Tibial nerve (tissue), 4 donors: Measurements from ENCODE around the gene SH3BP1. TPM values are rescaled to one million over a fixed set of nuclear protein-coding genes. Genes with fewer than 3 reads are reported as not detected.

Experiments used
- DNase-seq, 2 donors: peaks; one replicate each; pipeline ENCODE4 v3.0.0-alpha.2; 2019; ENCODE audit warnings: low spot score in 2 of 2
- H3K27ac ChIP-seq, 4 donors: fragments of 200-600 bp; sonication (generic) in 3 of 4; one replicate each; pipeline ENCODE4 v1.5.1; 2017 to 2019; ENCODE audit warnings: mild to moderate bottlenecking in 1 of 4
- H3K27me3 ChIP-seq, 2 donors: fragments of 200-600 bp; sonication (generic) in 1 of 2; one replicate each; pipeline versions ENCODE4 v1.5.1 to v1.6.0; 2017 to 2019
- H3K36me3 ChIP-seq, 3 donors: fragments of 200-600 bp; sonication (generic); one replicate each; pipeline ENCODE4 v1.5.1; 2018 to 2019
- H3K4me1 ChIP-seq, 4 donors: fragments of 200-600 bp; sonication (generic) in 3 of 4; one replicate each; pipeline ENCODE4 v1.5.1; 2017 to 2019
- H3K4me3 ChIP-seq, 4 donors: fragments of 200-600 bp; sonication (generic) in 3 of 4; one replicate each; pipeline ENCODE4 v1.5.1; 2017 to 2019; ENCODE audit warnings: mild to moderate bottlenecking in 1 of 4, moderate library complexity in 1 of 4
- H3K9me3 ChIP-seq, 4 donors: fragments of 200-600 bp; sonication (generic) in 3 of 4; one replicate each; pipeline ENCODE4 v1.5.1; 2017 to 2019
- EP300 ChIP-seq, 2 donors: sonication (generic); formaldehyde crosslinking; IDR thresholded peaks; one replicate each; pipeline ENCODE4 v1.6.1; 2017; ENCODE audit warnings: antibody characterized with exemption in 2 of 2, mild to moderate bottlenecking in 1 of 2
- POLR2A ChIP-seq, 2 donors: fragments of 450-650 bp; IDR thresholded peaks; one replicate each; pipeline ENCODE4 v1.6.1; 2017; ENCODE audit warnings: antibody characterized with exemption in 2 of 2, mild to moderate bottlenecking in 2 of 2, moderate library complexity in 2 of 2
- WGBS, 2 donors: methylation state at CpG; one replicate each; pipeline ENCODE4 v1.1.5; 2018; 5-methylcytosine and 5-hydroxymethylcytosine counted together
- total RNA-seq, 4 donors: library from RNA; depleted of rRNA; stranded (reverse); fragments of >200 nt; gene quantifications; one replicate each; pipeline ENCODE4 v1.1.0, GENCODE V29; 2016
- TF ChIP-seq, protein P1 (sequence below), 5 experiments: fragments of 200-600 bp in 3 of 5; fragments of 450-650 bp in 2 of 5; sonication (generic) in 3 of 5; IDR thresholded peaks; one replicate each; pipeline ENCODE4 v1.5.1; 2016 to 2019; ENCODE audit warnings: antibody characterized with exemption in 5 of 5, mild to moderate bottlenecking in 3 of 5, moderate library complexity in 2 of 5

The SH3BP1 gene
- total RNA-seq, 4 donors from 2014 or later: 7.5 to 19.8 (median 13.9) TPM

DNA sequence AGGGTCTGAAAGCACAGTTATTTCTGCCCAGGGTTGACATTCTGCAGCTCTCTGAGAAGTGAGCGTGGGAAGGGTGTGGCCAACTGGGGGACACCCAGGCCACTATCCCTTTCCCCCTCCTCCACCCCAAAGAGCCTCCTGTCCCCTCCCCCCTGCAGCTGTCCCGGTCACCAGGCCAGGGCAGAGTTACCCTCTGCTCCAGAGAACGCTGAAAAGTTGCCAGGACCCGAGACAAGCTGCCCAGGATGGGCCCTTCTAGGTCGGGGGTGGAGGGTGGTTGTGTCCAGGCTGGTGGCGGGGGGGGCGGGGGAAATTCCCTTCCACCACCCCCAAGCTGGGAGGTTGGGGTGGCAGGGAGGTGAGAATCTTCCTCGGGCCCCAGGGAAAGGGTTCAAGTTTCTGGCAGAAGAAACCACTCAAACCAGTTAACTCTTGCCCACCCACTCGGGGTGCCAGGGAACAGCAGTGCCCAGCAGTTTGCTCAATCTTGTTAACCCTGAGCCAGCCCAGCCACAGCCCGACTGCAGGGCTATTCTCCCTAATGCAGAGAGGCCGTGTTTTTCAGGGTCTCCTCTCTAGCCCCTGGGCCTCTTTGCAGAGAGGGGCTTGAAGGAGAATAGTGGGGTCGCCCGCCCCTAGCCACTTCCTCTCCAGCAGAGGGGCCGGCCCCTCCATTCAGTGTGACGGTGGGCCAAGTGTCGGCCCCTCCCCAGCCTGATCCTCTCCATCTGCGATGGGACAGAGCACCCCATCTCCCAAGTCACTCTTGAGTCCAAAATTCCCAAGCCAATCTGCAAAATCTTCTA lies 36.7 kb downstream of the SH3BP1 start:
- Histone ChIP-seq H3K27me3 (no peaks in the 10 kb centered on the region), H3K9me3 (no peaks in the 10 kb centered on the region), H3K36me3 (peaks cover 0 to 24% (median 0%) of the 10 kb centered on the region in 3 donors), H3K27ac (peak overlapping the region; percentile 80 to 97 (median 93)), H3K4me1 (peaks cover 7 to 90% (median 43%) of the 10 kb centered on the region in 4 donors), H3K4me3 (peak overlapping the region; percentile 46 to 77 (median 64))
- WGBS, 2 donors: 1 to 4% methylated on average over 13 to 17 of the region's 17 CpGs
- no peak for DNase-seq
- TF ChIP-seq EP300 (IDR thresholded peaks at IDR 0.05) (no peak), POLR2A (IDR thresholded peaks at IDR 0.05) (no peak)
- TF ChIP-seq, protein P1, sequence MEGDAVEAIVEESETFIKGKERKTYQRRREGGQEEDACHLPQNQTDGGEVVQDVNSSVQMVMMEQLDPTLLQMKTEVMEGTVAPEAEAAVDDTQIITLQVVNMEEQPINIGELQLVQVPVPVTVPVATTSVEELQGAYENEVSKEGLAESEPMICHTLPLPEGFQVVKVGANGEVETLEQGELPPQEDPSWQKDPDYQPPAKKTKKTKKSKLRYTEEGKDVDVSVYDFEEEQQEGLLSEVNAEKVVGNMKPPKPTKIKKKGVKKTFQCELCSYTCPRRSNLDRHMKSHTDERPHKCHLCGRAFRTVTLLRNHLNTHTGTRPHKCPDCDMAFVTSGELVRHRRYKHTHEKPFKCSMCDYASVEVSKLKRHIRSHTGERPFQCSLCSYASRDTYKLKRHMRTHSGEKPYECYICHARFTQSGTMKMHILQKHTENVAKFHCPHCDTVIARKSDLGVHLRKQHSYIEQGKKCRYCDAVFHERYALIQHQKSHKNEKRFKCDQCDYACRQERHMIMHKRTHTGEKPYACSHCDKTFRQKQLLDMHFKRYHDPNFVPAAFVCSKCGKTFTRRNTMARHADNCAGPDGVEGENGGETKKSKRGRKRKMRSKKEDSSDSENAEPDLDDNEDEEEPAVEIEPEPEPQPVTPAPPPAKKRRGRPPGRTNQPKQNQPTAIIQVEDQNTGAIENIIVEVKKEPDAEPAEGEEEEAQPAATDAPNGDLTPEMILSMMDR (IDR thresholded peaks at IDR 0.05): no peak

DNA sequence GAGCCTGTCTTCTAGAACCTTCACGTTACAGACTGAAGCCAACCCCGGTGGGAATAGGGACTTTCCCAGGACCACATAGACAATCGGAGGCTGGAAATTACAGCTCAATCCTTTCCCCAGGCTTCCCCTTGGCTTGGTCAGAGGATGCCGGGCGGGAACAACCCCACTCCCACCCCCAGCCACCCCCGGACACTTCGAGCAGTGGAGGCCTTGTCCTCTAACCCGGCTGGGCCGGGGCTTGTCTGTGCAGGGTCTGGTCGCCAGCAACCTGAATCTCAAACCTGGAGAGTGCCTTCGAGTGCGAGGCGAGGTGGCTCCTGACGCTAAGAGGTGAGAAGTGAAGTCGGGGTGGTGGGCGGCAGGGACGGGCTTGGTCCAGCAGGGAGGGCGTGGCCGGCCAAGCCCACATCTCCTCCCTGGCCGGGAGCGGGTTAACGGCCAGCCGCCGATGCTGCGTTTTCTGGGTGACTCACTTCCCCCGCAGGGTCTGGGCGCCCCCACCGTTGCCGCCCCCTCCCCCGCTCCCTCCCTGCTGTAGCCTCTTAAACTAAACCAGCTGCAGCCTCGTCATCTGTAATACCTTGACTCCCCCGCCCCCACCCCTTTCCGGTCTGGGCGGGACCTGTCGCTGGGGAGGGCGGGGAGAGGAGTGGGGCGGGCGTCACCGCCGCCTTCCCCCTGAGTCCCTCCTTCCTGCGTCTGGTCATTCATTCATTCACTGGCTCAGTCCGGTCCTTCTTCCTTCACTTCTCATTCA lies 37.4 kb downstream of the SH3BP1 start:
- peak; percentile 74 to 85 for DNase-seq
- Histone ChIP-seq H3K27me3 (no peaks in the 10 kb centered on the region), H3K4me1 (peaks cover 7 to 91% (median 47%) of the 10 kb centered on the region in 4 donors), H3K9me3 (no peaks in the 10 kb centered on the region), H3K36me3 (peaks cover 0 to 24% (median 0%) of the 10 kb centered on the region in 3 donors), H3K4me3 (peak overlapping the region; percentile 46 to 77 (median 64)), H3K27ac (peak overlapping the region; percentile 80 to 97 (median 93))
- peak in 1 of 2 donors; percentile 36 for TF ChIP-seq POLR2A (IDR thresholded peaks at IDR 0.05)
- TF ChIP-seq EP300 (IDR thresholded peaks at IDR 0.05): peak in 1 of 2 donors; percentile 67
- TF ChIP-seq, protein P1 (IDR thresholded peaks at IDR 0.05): no peak
- WGBS, 2 donors: 0 to 2% methylated on average over 20 to 32 of the region's 42 CpGs

DNA sequence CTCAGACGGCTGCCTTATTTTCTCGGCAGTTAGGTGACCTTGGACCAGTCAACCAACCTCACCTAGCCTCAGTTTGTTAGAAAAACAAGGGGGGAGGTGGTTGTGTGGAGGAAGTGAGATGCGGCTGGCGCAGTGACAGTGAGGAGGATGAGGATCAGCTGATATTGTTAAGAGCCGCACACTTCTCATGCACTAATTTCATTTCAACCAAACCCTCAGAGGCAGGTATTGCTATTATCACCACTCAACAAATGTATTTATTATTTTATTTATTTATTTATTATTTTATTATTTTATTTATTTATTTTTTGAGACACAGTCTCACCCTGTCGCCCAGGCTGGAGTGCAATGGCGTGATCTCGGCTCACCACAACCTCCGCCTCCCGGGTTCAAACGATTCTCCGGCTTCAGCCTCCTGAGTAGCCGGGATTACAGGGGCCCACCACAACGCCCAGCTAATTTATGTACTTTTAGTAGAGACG lies 38.1 kb downstream of the SH3BP1 start:
- Histone ChIP-seq H3K27me3 (no peaks in the 10 kb centered on the region), H3K4me3 (peak overlapping the region; percentile 46 to 77 (median 64)), H3K27ac (peak overlapping the region; percentile 80 to 97 (median 93)), H3K36me3 (peaks cover 0 to 24% (median 0%) of the 10 kb centered on the region in 3 donors), H3K9me3 (no peaks in the 10 kb centered on the region), H3K4me1 (peaks cover 7 to 86% (median 45%) of the 10 kb centered on the region in 4 donors)
- 29 to 34% methylated on average over 15 of the region's 15 CpGs for WGBS, 2 donors
- DNase-seq: no peak
- TF ChIP-seq POLR2A (IDR thresholded peaks at IDR 0.05) (no peak), EP300 (IDR thresholded peaks at IDR 0.05) (no peak)
- TF ChIP-seq, protein P1 (IDR thresholded peaks at IDR 0.05): no peak

DNA sequence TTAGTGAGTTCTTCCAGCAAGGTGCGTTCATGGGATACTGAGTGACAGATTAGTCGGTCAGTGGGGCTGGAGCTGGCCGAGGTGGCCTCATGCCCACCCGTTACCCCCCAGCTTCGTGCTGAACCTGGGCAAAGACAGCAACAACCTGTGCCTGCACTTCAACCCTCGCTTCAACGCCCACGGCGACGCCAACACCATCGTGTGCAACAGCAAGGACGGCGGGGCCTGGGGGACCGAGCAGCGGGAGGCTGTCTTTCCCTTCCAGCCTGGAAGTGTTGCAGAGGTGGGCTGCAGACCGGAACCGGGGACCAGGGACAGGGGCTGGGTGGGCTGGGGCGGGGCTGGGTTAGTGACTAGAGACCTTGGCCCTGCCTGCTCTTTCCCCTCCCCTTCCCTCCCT lies 38.9 kb downstream of the SH3BP1 start:
- H3K4me3 ChIP-seq: peak overlapping the region in 1 of 4 donors; percentile 10
- 39 to 55% methylated on average over 14 to 17 of the region's 18 CpGs for WGBS, 2 donors
- peaks cover 7 to 78% (median 39%) of the 10 kb centered on the region in 4 donors for H3K4me1 ChIP-seq
- DNase-seq: no peak
- no peak for TF ChIP-seq POLR2A (IDR thresholded peaks at IDR 0.05)
- TF ChIP-seq EP300 (IDR thresholded peaks at IDR 0.05): no peak
- TF ChIP-seq, protein P1 (IDR thresholded peaks at IDR 0.05): no peak
- no peaks in the 10 kb centered on the region for H3K9me3 ChIP-seq
- peak overlapping the region in 3 of 4 donors; percentile 35 to 97 (median 94) for H3K27ac ChIP-seq
- peaks cover 0 to 24% (median 0%) of the 10 kb centered on the region in 3 donors for H3K36me3 ChIP-seq
- no peaks in the 10 kb centered on the region for H3K27me3 ChIP-seq
